ENCODE results near the gene MAP3K5.
A peak's percentile ranks its signal among the peaks of the same experiment; 100 is the strongest.

Gene MAP3K5

GRCh38 chr6:136635615-136636014 lies 156.7 kb downstream of the MAP3K5 start:
- DNase-seq = no peak

- no peak for DNase-seq
Observed at GRCh38 chr6:136633355-136633754, 158.9 kb downstream of the MAP3K5 start.

GRCh38 chr6:136628996-136629395 lies 163.3 kb downstream of the MAP3K5 start:
- no peak for DNase-seq

GRCh38 chr6:136627191-136627590 lies 165.1 kb downstream of the MAP3K5 start:
- DNase-seq = no peak

- no peak for DNase-seq
Observed at GRCh38 chr6:136625293-136625692, 167.0 kb downstream of the MAP3K5 start.

GRCh38 chr6:136624347-136624746 lies 167.9 kb downstream of the MAP3K5 start:
- no peak for DNase-seq

GRCh38 chr6:136618086-136618485 lies 174.2 kb downstream of the MAP3K5 start:
- DNase-seq = no peak

GRCh38 chr6:136616527-136616926 lies 175.8 kb downstream of the MAP3K5 start:
- DNase-seq = no peak

- no peak for DNase-seq
Observed at GRCh38 chr6:136614994-136615393, 177.3 kb downstream of the MAP3K5 start.

GRCh38 chr6:136614350-136614749 lies 177.9 kb downstream of the MAP3K5 start:
- DNase-seq = no peak

- DNase-seq = peak; percentile 37
Observed at GRCh38 chr6:136613477-136613876, 178.8 kb downstream of the MAP3K5 start.

GRCh38 chr6:136612666-136613389 lies 179.4 kb downstream of the MAP3K5 start:
- DNase-seq = no peak

GRCh38 chr6:136611746-136612145 lies 180.5 kb downstream of the MAP3K5 start:
- DNase-seq = no peak

GRCh38 chr6:136611133-136611532 lies 181.1 kb downstream of the MAP3K5 start:
- no peak for DNase-seq

- DNase-seq = peak; percentile 96
Observed at GRCh38 chr6:136609873-136610706, 182.2 kb downstream of the MAP3K5 start.

GRCh38 chr6:136608991-136609390 lies 183.3 kb downstream of the MAP3K5 start:
- DNase-seq = peak; percentile 27

GRCh38 chr6:136607932-136608772 lies 184.1 kb downstream of the MAP3K5 start:
- DNase-seq = peak; percentile 12

GRCh38 chr6:136607204-136607931 lies 184.9 kb downstream of the MAP3K5 start:
- DNase-seq = no peak

- DNase-seq = no peak
Observed at GRCh38 chr6:136604928-136605510, 187.3 kb downstream of the MAP3K5 start.

- DNase-seq = no peak
Observed at GRCh38 chr6:136604328-136604825, 187.9 kb downstream of the MAP3K5 start.

GRCh38 chr6:136600818-136601217 lies 191.5 kb downstream of the MAP3K5 start:
- no peak for DNase-seq
